Astrocyte of the hippocampus (primary cell): ENCODE data around the gene USP32.

Experiments
- DNase-seq: peaks from one replicate; pipeline ENCODE4 v3.0.0; 2011; ENCODE audit warnings: low read depth, low spot score

Gene USP32

DNA sequence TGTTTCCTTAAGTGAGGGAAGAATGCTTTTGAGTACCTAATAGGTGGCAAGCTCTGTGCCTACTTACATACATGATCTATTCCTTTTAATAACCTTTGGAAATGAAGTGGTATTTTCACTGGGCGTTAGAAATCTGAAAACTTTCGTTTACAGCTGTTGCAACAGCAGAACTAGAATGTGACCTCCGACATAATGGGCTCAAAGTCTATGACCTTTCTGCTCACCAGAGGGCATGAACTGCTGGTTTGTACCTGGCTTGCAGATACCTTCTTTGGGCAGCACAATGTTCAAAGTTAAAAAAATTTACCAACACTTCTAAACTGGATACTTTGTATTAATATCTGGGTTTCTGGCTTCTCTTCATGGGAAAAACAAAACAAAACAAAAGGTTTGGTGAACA, 217.9 kb downstream of the USP32 start:
- DNase-seq: no peak

DNA sequence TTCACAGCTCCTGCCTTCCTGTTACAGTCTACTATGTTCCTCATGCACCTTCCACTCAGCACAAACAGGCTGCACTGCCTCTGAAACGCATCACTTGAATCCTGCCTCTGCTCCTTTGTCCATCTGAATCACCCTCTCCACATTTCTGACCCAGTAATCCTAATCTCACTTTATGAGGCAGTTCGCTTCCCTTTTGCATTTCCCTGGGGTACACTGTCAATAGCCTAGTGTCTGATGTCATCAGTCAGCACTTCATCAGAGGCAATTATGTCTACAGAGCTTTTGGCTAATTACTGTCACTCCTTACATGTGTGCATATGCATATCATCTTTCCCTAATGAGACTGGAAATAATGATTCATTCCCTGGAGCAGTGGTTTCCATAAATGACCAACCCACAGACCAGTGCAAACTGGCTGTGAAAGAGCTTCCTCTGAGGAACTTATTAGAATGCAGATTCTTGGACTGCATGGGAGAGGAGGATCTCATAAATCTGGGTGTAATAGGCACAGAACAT, 218.6 kb downstream of the USP32 start:
- peak; percentile 68 for DNase-seq

DNA sequence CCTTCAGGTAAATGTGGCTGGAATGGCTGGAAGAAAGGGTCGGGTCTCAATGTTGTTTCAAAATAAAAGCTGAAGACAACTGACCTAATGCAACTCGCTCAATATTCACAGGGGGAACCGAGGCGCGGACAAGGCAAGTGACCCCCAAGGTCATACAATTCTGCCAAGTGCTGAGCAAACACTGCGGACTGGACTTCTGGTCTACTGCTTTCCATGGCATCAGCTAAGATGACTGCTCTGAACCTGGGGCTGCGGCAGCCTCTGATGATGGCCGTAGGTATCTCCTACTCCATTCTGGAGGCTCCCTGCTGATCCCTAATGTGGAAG, 220.2 kb downstream of the USP32 start:
- DNase-seq: no peak

DNA sequence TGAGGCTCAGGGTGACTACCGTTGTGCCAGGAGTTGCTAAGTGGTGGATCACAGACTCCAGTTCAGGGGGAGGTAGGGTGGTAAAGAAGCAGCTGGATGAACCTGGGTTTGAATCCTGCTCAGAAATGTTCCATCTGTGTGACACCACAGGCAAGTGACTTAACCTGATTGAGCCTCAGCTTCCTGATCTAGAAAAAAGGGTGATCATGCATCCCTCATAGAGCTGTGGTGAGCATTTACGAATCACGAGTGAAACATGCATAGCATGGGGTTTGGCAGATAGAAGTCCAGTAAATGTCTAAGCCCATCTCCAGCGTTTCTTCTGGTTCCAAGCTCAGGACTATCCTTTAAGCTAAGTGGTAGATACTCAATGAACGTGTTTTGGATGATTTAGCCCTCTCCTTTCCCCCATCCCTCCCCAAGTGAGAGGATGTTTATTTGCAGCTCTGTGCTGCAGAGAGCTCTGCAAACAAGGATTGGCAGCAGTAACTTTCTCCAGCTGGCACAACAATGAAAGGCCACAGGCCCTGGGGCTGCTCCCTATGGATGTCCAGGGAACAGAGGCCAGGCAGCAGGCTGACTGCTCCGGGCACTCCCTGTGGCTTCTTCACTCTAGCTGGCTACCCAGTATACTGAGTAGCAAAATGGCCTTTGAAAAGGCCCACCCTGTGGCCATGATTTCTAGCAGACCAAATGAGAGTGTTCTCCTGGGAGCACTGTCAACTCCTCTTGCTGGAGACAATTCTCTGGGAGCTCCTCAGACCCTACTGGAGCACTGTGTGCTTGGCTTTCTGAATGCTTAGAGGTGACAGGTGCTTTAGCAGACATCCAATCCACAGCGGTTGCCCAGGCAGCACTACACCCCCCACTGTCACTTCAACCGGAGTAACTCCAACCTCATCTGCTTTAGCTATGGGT, 220.8 kb downstream of the USP32 start:
- no peak for DNase-seq

DNA sequence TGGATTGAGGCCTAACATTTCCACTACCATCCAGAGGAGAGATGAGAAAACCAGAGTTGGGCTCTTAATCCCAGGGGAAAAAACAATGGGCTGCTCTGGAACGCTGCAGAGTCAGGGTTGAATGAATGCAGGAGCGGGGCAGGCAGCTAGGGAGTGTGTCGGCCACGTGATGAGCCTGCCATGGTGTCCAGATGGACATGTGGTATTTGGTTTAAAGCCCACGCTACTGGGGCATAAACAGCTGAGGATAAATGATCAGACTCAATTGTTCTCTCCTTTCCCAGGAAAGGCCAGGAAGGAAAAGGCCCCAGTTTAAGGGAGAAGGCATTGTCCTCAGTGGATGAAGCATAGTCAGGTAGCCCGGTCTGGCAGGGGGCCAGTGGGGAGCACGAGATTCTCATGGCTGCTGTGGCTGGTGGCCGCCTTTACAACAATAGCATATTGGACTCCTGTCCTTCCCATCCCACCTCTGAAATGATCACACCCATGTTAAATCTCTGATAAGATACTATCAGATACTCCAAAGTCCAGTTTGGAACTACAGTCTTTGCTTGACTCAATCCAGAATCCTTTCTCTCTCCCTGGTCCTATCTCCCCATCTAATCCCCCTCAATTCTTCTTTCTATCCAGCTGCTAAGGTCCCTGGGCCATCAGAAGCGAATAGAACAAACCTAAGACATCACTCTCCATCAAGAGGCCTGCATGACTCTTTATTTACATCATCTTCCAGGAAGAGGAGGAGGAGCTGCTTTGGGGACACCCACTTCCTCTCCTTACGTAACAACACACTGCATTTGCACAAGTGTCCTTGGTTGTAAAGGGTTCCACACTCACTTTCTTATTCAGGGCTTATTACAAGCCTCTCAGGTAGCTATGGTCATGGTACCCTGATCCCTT, 221.8 kb downstream of the USP32 start:
- DNase-seq: no peak

DNA sequence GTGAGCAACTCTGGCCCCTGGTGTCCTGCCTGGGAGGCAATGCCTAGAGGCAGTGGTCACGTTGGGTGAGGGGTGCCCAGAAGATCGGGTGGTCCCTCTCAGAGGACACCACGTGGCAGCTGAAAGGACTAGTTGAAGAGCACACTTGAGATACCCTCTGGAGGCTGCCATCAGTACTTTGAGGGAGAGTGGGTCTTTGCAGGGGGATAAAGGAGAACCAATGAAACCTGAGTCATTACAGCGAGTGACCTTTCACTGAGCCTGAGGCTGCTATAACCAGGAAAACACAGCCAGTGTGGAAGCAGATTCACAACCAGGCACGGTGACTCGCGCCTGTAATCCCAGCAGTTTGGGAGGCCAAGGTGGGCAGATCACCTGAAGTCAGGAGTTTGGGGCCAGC, 223.3 kb downstream of the USP32 start:
- no peak for DNase-seq

DNA sequence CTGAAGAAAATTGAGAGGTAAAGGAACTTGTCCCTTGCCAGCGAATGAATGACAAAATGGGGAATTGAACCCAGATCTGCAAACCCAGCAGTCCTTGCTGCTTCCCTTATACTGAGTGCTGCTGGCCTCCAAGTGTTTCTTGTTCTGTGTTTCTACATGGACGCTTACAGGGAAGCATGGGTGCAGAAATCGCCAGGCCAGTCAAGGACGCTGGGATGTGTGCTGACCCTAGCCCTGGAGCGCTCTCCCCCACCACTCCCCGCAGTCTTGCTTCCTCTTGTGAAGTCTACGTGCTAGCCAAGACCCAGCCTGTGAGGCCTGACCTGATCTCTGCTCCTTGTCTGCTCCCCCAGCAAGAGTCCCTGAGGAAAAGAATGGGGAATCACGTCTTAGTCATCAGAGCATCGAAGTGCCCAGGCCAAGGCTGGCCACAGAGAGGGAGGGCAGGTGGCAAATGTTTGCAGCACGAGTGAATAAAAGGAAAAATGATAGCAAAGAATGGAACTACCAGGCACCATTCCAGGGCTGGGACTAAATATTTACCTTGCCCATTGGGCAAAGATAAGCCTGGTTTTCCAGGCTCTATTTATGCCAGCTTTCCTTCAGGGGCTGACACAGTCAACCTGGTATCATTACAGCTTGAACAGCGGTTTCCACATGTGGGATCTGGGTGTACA, 224.7 kb downstream of the USP32 start:
- DNase-seq: no peak

DNA sequence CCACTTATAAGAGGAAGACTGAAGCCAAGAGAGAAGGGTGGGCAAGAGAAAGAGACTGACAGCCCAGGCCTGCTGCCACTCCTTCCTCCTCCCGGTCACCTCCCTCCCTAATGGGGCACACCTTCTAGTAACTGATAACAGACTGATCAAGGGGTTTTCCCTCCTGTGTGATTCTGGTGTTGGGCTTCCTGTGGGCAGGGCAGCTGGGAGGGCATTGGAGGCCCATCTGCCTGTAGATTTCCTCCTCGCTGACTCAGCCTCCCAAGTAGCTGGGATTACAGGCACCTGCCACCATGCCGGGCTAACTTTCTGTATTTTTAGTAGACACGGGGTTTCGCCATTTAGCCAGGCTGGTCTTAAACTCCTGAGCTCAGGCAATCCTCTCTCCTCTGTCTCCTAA, 226.0 kb downstream of the USP32 start:
- no peak for DNase-seq

DNA sequence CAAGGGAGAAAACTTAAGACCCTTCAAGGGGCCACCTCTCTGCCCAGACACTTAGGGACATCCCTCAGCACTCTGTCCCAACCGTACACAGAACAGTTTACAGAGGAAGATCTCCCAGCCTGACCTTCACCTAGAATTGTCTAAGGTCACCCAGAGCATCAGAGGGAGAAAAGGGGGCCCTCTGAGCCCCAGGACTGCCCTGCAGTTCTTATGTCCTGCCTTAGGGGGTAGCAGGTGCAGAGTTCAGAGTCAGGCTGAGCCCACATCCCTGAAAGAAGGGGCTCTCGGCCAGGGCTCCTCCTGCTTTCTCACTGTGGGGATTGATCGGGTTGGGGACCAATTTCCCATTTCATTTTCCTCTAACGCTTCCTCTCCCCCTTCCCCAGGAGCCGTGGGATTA, 226.7 kb downstream of the USP32 start:
- no peak for DNase-seq

DNA sequence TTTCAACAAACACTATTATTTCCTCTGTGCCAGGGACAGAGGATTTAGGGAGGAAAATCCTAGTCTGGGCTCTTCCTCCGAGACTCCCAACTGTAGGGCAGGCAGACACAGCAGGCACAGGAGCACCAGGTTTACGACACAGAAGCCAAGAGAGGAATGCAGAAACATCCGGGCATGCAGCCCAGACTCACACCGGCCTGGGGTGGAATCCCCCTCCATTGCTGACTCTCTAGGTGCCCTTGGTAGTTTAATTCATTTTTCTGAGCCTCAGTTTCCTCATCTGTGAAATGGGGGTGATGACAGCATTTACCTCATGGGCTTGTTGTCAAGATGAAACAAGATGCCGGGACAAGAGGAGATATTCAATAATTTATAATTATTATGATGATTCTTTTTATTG, 227.2 kb downstream of the USP32 start:
- DNase-seq: no peak

DNA sequence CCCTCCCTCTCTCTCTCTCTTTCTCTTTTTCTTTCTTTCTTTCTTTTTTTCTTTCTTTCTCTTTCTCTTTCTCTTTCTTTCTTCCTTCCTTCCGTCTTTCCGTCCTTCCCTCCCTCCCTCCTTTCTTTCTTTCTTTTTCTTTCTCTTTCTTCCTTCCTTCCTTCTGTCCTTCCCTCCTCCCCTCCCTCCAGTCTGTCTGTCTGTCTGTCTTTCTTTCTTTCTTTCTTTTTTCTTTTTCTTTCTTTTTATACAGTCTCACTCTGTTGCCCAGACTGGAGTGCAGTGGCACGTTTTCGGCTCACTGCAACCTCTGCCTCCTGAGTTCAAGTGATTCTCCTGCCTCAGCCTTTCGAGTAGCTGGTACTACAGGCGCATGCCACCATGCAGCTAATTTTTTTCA, 227.8 kb downstream of the USP32 start:
- no peak for DNase-seq

DNA sequence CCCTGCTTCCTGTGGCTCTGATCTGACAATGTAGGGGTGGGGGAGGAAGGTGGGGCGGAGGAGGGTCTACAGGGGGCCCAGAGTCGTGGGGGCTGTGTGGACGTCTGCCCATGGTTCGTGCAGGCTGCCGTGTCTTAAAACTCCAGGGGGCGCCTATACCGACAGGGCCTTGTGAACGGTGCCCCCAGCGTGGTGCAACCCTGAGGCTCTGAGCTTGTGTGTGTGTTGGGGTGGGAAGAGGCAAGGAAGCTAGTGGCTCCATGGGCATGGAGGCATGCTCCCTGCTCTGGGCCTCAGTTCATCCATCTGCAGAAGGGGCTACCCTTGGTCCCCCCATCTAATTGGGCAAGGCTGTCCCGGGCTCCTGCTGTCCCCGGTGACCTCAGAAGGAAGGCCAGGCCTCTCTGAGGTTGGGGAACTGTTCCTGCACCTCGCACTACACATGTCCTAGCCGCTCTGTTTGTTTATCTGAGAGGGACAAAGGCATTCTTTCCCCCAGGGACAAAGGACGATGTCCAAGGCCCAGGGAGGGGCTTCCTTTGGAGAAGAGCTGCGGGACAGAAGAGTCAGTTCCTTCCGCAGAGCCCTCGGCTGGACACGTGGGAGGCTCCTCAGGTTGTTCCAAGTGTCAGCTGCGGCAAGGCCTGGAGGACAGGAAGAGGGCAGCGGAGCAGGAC, 228.7 kb downstream of the USP32 start:
- DNase-seq: no peak

DNA sequence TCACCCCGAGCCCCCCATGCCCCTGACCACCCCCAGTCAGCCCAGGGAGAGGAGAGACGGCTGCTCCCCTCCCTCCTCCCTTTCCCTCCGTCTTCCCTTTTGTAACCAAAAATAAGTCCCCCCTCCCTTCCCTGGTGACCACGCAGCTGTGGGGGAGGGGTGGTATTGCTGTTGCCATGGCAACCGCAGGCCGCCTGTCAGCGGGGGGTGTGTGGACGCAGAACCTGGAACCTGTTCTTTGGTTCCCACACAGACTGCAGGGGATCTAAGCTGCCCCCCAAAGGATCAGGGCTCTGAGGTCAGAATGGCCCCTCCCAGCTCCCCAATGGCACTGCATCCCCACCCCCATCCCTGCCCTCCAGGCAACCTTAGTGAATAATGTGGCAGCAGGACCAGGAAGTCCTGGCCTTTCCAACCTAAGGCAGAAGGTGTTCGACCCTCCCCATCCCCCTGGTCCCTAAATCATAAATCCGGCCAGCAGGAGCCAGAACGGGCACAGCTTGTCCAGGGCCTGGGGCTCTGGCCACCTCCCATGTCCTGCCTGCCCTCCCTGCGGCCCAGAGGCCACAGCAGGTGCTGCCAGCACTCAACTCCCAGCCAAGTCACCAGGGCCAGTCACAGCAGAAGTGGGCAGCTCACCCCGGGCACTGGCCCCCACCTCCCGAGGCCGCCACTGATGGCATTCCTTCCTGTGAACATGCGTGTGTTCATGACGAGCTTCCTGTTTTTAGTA, 230.2 kb downstream of the USP32 start:
- no peak for DNase-seq

DNA sequence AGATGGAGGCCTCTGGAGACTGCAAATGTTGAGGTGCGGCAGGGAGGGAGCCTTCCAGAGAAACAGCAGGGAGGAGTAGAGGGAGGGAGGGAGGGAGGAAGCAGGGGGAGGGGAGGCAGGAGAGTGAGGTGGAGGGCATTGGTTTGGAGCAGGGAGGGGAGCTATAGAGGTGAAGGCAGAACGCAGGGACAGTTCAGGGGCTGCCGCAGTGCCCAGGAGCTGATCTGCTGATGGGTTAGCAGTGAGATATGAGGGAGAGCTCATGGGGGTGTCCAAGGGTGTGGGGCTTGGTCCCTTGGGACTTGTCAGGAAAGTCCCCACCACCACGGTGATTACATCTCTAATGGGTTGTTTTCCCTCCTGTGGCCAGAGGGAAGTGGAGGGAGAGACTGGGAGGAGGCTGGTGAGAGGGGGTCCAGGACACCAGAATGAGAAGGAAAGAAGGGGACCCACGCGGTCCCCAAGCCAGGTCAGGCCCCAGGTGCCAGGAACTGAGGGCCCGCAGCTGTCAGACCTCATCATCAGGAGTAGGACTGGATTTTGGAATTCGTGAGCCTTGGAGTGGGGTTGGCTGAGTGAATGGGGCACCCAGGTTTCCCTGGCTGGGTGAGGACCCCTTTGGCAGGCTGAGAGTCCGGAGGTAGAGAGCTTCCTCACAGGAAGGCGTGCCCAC, 231.0 kb downstream of the USP32 start:
- DNase-seq: no peak

DNA sequence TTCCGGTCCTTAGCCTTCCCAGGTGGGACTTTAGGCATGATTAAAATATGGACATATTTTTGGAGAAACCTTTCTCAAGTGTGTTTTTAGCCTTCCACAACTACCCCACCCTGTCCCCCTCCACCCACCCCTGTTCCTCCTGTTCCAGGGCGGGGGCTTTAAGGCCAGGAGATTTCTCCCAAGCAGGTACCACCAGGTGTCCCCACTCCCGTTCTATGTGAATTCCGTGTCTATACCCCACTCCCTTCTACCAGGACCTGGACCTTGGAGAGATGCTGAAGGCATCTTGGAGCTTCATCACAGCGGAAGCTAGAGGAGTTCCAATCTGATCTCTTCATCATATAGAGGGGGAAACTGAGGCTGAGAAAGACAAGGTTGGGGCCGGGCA, 232.5 kb downstream of the USP32 start:
- no peak for DNase-seq

DNA sequence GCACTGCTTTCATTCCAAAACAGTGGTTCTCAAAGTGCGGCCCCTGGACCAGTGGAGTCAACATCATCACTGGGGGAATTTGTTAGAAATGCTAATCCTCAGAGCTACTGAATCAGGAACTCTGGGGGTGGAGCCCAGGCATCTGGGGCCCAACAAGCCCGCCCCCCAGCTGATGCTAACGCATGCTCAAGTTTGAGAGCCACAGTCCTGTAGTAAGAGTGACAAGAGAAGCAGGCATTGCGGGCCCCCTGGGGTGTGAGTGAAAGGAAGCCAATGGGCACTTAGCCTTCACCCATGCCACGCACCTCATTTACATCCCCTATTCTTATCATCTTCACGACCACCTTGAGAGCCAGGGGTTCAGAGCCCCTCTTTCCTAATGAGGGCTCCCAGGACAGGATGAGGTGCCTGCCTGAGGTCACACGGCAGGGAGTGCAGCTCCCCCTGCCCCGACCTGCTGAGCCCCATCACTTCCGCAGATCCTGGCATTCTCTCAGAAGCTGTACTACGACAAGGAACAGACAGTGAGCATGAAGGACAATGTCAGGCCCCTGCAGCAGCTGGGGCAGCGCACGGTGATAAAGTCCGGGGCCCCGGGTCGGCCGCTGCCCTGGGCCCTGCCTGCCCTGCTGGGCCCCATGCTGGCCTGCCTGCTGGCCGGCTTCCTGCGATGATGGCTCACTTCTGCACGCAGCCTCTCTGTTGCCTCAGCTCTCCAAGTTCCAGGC, 233.0 kb downstream of the USP32 start:
- no peak for DNase-seq

DNA sequence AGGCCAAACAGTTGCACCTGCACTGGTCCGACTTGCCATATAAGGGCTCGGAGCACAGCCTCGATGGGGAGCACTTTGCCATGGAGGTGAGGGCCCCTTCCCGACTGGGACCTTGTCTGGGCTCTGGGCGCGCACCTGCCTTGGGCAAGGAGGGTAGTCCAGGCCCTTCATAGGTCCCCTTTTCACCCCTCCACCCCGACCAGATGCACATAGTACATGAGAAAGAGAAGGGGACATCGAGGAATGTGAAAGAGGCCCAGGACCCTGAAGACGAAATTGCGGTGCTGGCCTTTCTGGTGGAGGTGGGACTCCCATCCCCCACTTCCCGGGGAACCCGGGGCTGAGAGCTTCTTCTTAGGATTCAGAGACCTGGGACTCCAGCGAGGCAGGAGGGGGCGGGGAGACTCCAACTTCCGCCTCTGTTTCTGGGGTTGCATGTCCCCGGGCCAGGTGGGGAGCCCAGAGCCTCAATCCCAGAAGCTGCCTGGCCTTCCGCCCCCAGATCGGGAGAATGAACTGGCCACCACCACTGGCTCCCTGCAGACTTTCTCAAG, 234.4 kb downstream of the USP32 start:
- no peak for DNase-seq

DNA sequence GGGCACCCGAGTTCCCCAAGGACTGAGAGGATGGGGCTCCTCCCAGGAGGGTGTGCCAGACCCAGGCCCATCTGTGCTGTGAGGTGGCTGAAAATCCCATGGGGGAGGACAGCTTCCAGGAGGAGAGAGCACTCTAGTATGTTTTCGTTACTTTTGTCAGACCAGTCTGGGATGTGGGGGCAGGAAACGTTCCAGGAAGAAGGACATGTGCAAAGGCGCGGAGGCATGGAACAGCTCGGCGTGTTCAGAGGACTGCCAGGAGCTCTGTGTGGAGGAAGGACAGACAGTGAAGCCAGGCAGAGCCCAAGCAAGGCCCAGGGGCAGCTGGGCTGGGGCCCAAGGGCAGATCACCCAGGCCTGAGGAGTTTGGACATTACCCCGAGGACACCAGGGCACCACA, 235.2 kb downstream of the USP32 start:
- no peak for DNase-seq

DNA sequence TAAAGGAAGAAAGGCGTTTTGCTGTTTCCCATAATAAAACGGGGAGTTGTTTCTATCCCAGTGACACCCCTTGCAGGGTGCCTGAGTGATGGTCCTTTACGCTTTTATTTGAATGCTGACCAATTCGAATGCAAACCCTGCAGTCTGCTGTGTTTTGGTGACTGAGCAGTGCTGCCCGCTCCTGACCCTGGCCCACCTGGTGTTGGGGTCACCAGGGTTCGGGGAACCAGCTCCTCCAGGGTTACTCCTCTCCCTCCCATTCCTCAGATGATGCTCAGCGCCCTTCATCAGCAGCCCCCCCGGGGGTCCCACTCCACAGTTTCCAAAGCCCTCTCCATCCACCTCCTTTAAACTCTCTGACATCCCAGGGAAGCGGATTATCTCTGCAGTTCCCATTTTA, 236.1 kb downstream of the USP32 start:
- DNase-seq: no peak
